CD14-positive monocyte (primary cell): ENCODE data around the gene AARS2. TPM values are rescaled to one million over a fixed set of nuclear protein-coding genes. Genes with fewer than 3 reads are reported as not detected.
"Not testable (repeated sequence)": the region's sequence is repeated elsewhere in the genome, so short reads cannot be mapped to it uniquely, and the experiment has no call there.

Source experiments
- DNase-seq, 3 donors: peaks; one replicate each; pipeline ENCODE4 v3.0.0-alpha.2; 2011 to 2022
- H2AFZ ChIP-seq: 2 replicates; pipeline ENCODE4 v1.6.0; 2012; ENCODE audit warnings: mild to moderate bottlenecking, low read depth, low read length, inconsistent platforms; ENCODE audit not compliant: insufficient read depth, poor library complexity, severe bottlenecking
- H3K27ac ChIP-seq, 2 donors: 1 replicate in 1 of 2; 2 replicates in 1 of 2; pipeline ENCODE4 v1.5.1; 2012 to 2013; ENCODE audit warnings: low read length in 2 of 2, control low read depth in 1 of 2, inconsistent platforms in 1 of 2, low read depth in 1 of 2, mild to moderate bottlenecking in 1 of 2
- H3K27me3 ChIP-seq, 2 donors: one replicate each; pipeline versions ENCODE4 v1.6.0 to v1.6.1; 2011 to 2013; ENCODE audit warnings: low read length in 2 of 2; ENCODE audit not compliant: control insufficient read depth in 2 of 2, insufficient read depth in 2 of 2
- H3K36me3 ChIP-seq, 2 donors: replicated peaks in 1 of 2; 1 replicate in 1 of 2; 2 replicates in 1 of 2; pipeline versions ENCODE4 v1.5.1 to v1.6.1; 2012 to 2013; ENCODE audit warnings: low read length in 2 of 2, control low read depth in 1 of 2, inconsistent platforms in 1 of 2, mild to moderate bottlenecking in 1 of 2; ENCODE audit not compliant: insufficient read depth in 2 of 2, control insufficient read depth in 1 of 2
- H3K4me1 ChIP-seq, 2 donors: 1 replicate in 1 of 2; 2 replicates in 1 of 2; pipeline versions ENCODE4 v1.5.1 to v1.6.1; 2012 to 2013; ENCODE audit warnings: low read length in 2 of 2, control low read depth in 1 of 2, inconsistent platforms in 1 of 2, mild to moderate bottlenecking in 1 of 2, moderate library complexity in 1 of 2; ENCODE audit not compliant: insufficient read depth in 2 of 2, control insufficient read depth in 1 of 2
- H3K4me2 ChIP-seq: replicated peaks from 2 replicates; pipeline ENCODE3; 2012; ENCODE audit warnings: low read length, moderate library complexity, mild to moderate bottlenecking; ENCODE audit not compliant: poor library complexity, severe bottlenecking; ENCODE audit errors: extremely low read depth
- H3K4me3 ChIP-seq, 3 experiments: fragments of 200-600 bp in 1 of 3; sonication (generic) in 1 of 3; replicated peaks in 1 of 3; 1 replicate in 2 of 3; 2 replicates in 1 of 3; pipeline ENCODE4 v1.5.1; 2011 to 2013; ENCODE audit warnings: low read length in 3 of 3, mild to moderate bottlenecking in 3 of 3, control low read depth in 2 of 3, low read depth in 2 of 3, inconsistent platforms in 1 of 3, moderate library complexity in 1 of 3
- H3K79me2 ChIP-seq: 2 replicates; pipeline ENCODE4 v1.6.0; 2012; ENCODE audit warnings: mild to moderate bottlenecking, control low read depth, inconsistent platforms, low read length, moderate library complexity; ENCODE audit not compliant: insufficient read depth
- H3K9ac ChIP-seq: 2 replicates; pipeline ENCODE4 v1.6.0; 2017; ENCODE audit warnings: low read length, mild to moderate bottlenecking; ENCODE audit not compliant: insufficient read depth, poor library complexity, severe bottlenecking
- H3K9me3 ChIP-seq, 2 donors: replicated peaks in 1 of 2; 1 replicate in 1 of 2; 2 replicates in 1 of 2; pipeline versions ENCODE4 v1.5.1 to v1.6.1; 2012 to 2013; ENCODE audit warnings: low read length in 2 of 2, control low read depth in 1 of 2; ENCODE audit not compliant: control insufficient read depth in 1 of 2, insufficient read depth in 1 of 2
- H4K20me1 ChIP-seq: 2 replicates; pipeline ENCODE4 v1.6.0; 2012; ENCODE audit warnings: mild to moderate bottlenecking, low read length, control low read depth, moderate library complexity; ENCODE audit not compliant: insufficient read depth
- H3K27ac Mint-ChIP-seq, 7 donors: one replicate each; pipeline ENCODE4 v1.8.0; 2020; ENCODE audit warnings: mild to moderate bottlenecking in 7 of 7, mixed read lengths in 7 of 7, moderate library complexity in 6 of 7, inconsistent platforms in 2 of 7
- H3K27me3 Mint-ChIP-seq, 3 donors: one replicate each; pipeline ENCODE4 v1.8.0; 2021 to 2022; ENCODE audit warnings: low read depth in 3 of 3, mild to moderate bottlenecking in 3 of 3, mixed read lengths in 3 of 3, moderate library complexity in 3 of 3, inconsistent platforms in 1 of 3
- H3K36me3 Mint-ChIP-seq, 2 donors: one replicate each; pipeline ENCODE4 v1.8.0; 2020; ENCODE audit warnings: mixed read lengths in 2 of 2, inconsistent platforms in 1 of 2, mild to moderate bottlenecking in 1 of 2
- H3K4me1 Mint-ChIP-seq: one replicate; pipeline ENCODE4 v1.8.0; 2020; ENCODE audit warnings: mild to moderate bottlenecking, mixed read lengths
- H3K4me3 Mint-ChIP-seq, 2 donors: one replicate each; pipeline ENCODE4 v1.8.0; 2020; ENCODE audit warnings: mild to moderate bottlenecking in 2 of 2, mixed read lengths in 2 of 2, moderate library complexity in 1 of 2
- H3K9me3 Mint-ChIP-seq, 7 donors: one replicate each; pipeline ENCODE4 v1.8.0; 2020 to 2022; ENCODE audit warnings: mixed read lengths in 7 of 7, mild to moderate bottlenecking in 6 of 7, moderate library complexity in 6 of 7, inconsistent platforms in 2 of 7
- CTCF ChIP-seq: fragments of 200-600 bp; IDR thresholded peaks from one replicate; pipeline ENCODE4 v1.8.0; 2022; ENCODE audit warnings: antibody characterized with exemption, mild to moderate bottlenecking
- WGBS: methylation state at CpG from one replicate; pipeline ENCODE4 v1.1.5; 2013; ENCODE audit warnings: missing lambda C conversion rate; ENCODE audit not compliant: insufficient coverage; 5-methylcytosine and 5-hydroxymethylcytosine counted together
- intact Hi-C, 2 donors: fragments of 100-400 bp; cut with micrococcal nuclease; formaldehyde crosslinking; loops; one replicate each; pipeline versions ENCODE4 v1.15.0 to v1.15.1; 2023
- polyA plus RNA-seq, 3 donors: library from polyadenylated mRNA; depleted of rRNA in 1 of 3; unstranded in 2 of 3; stranded (reverse) in 1 of 3; fragments of 300-500 nt in 2 of 3; fragments of >200 nt in 1 of 3; fragmentation: Illumina TruSeq in 2 of 3; gene quantifications; 1 replicate in 2 of 3; 2 replicates in 1 of 3; pipeline ENCODE4 v1.2.3, GENCODE V29; 2012 to 2021

The AARS2 gene
- polyA plus RNA-seq, 3 donors: 1.8 to 4.5 (median 3.2) TPM

- Histone ChIP-seq H4K20me1 (no peaks in the 10 kb centered on the region), H3K9ac (no peak overlapping the region), H3K4me3 (no peak overlapping the region), H3K27me3 (no peaks in the 10 kb centered on the region), H3K79me2 (no peaks in the 10 kb centered on the region), H3K4me1 (no peaks in the 10 kb centered on the region), H3K36me3 (no peaks in the 10 kb centered on the region), H2AFZ (no peak overlapping the region), H3K27ac (no peak overlapping the region), H3K4me2 (no peak overlapping the region), H3K9me3 (no peaks in the 10 kb centered on the region)
- peak in 1 of 3 donors; percentile 27 for DNase-seq
- intact Hi-C loops: no loop called here
- Mint-ChIP-seq H3K27ac (no peak overlapping the region), H3K36me3 (no peaks in the 10 kb centered on the region), H3K4me1 (no peaks in the 10 kb centered on the region), H3K9me3 (peaks cover 0 to 6% (median 0%) of the 10 kb centered on the region in 7 donors), H3K27me3 (peaks cover 1 to 6% (median 4%) of the 10 kb centered on the region in 3 donors), H3K4me3 (no peak overlapping the region)
- TF ChIP-seq CTCF: no peak
- 68% methylated on average over 5 of the region's 6 CpGs for WGBS
Measured at GRCh38 chr6:44349904-44350649, 36.9 kb upstream of the AARS2 start.

- not testable (repeated sequence) for H3K9me3 Mint-ChIP-seq, H3K36me3 Mint-ChIP-seq, H3K4me3 Mint-ChIP-seq
Measured at GRCh38 chr6:44346818-44347217, 33.7 kb upstream of the AARS2 start.

More at GRCh38 chr6:44346818-44347217, 33.7 kb upstream of the AARS2 start:
- H3K79me2 ChIP-seq, intact Hi-C loops, H3K9me3 ChIP-seq, H3K27ac ChIP-seq, H3K27ac Mint-ChIP-seq, H3K4me2 ChIP-seq, H2AFZ ChIP-seq, H3K4me3 ChIP-seq, H3K9ac ChIP-seq, H3K36me3 ChIP-seq, DNase-seq, H3K27me3 ChIP-seq, H4K20me1 ChIP-seq: not testable (repeated sequence)
- Mint-ChIP-seq H3K27me3 (peaks cover 4 to 20% (median 12%) of the 10 kb centered on the region in 3 donors), H3K4me1 (peaks cover 16% of the 10 kb centered on the region)
- peaks cover 13 to 15% of the 10 kb centered on the region in 2 donors for H3K4me1 ChIP-seq
- no CpG with 5 or more reads among the region's 4 CpGs for WGBS
